T-helper 2 cell treated with Interferon-gamma antibody and Interleukin-4, amounts not matched to agents 100 ng/mL and 5 ng/mL, for 36 hours (primary cell): ENCODE data around the gene WNT7B. TPM values are rescaled to one million over a fixed set of nuclear protein-coding genes. Genes with fewer than 3 reads are reported as not detected.

Source experiments
- intact Hi-C: fragments of 100-400 bp; cut with micrococcal nuclease; formaldehyde crosslinking; loops from one replicate; pipeline ENCODE4 v1.15.1; 2023
- total RNA-seq: library from RNA; stranded (reverse); gene quantifications from 2 replicates; pipeline ENCODE4 v1.2.3, GENCODE V29; 2022

WNT7B gene
- total RNA-seq, 1 donor from 2014 or later: not detected

DNA sequence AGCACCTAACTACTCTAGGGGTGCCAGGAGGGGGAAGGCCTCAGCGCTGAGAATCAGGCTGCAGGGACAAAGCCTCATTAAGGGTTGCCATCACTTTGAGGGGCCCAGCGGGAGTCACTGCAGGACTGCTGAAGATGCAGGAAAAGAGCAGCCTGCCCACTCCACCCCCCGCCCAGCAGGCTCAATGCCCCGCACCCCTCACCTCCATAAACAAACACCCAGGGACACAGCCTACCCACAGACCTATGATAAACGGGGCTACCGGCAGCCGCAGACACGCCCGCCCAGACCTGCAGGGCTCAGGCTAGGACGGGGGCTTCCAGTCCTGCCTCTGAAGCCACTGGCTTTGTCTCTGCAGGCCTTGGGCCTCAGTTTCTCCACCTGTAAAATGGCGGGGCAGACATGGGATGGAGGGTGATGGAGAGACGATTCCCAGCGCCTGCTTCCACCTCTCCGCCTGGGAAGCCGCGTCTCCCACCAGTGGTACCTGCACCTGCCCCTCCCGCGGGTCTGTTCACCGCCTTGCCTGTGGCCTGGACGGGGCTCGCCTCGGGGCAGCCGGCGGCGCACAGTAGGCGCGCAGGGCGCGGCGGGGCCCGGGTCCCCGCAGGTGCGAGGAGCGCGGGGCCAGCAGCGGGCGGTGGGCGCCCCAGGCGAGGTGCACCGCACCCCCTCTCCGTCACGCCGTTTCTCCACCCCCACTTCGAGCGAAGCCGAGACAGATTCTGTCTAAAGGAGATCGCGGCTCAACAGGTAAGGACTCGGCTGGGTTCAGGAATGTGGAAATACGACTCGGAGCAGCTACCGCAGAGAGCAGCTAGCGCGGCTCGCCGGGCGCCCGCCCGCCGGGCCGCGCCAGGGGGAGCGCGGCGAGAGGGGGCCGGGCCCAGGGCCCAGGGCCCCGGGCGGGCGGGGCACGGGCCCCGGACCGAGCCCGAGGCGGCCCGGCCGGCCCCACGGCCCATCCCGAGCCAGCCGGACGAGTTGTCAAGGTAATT is 1.5 kb downstream of the WNT7B start:
- intact Hi-C loops: no loop called here

GRCh38 chr22:45974498-45974897 is 2.5 kb downstream of the WNT7B start:
- intact Hi-C loops: no loop called here

- intact Hi-C loops: no loop called here
These were observed 4.1 kb downstream of the WNT7B start for GRCh38 chr22:45972889-45973253.

- intact Hi-C loops: no loop called here
These were observed 4.7 kb downstream of the WNT7B start for GRCh38 chr22:45972091-45972888.

DNA sequence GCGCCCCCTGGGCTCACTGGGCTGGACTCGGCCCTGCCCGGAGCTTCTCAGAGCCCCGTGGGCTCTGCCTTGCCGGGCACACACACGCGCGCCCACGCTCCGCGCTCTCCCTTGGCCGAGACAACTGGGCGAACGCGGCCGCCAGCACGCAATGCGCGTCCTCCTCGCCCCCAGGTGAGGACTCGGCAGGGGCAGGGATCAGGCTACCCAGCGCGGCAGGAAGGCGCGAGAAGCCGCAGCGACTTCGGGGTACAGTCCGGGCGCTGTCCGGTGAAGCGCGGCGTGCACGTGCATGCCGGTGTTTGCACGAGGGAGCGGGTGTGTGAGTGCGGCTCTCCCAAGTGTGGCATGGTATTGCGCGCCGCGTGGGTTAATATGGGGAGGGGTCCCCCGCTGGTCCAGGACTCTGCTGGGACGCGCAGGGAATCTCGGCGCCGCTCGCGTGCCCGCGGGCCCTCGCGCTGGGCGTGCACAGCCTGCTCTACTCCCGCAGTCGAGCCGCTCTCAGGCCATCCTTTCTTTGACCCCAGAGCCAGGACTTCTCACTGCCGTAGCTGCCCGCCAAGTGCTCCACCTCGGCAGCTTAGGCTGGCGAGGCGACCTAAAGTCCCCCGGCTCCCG is 5.4 kb downstream of the WNT7B start:
- intact Hi-C loops: no loop called here

DNA sequence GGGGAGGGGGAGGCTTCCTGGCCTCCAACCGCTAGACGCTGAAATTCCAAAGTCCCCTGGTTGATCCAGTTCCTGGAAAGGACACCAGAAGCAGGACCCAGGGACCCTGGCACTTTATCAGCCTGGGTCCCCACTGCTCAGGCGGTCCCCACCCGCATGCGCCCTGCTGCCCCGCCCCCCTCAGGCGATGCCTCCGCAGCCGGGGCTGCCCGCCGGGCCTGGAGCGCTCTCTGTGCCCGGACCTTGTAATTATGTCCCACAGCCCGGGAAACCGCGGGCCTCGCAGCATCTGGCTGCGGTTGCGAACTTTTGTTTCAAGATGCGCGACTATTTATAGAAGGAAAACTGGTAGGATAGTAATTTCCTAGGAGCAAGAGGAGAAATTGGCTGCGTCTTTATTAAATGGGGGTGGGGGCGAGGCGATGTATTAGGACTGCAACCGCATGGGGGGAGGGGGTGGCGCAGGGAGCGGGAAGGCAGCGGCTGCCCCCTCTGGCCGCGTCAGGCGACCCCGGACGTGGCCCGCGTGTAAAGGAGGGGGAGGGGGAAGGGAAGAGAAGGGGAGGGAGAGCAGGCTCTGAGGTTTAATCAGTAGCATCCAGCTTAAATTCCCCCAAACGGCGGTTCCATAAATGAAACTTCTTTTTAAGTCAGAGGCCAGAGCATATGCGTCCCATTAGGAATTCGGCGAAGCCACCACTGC is 6.1 kb downstream of the WNT7B start:
- intact Hi-C loops: no loop called here

DNA sequence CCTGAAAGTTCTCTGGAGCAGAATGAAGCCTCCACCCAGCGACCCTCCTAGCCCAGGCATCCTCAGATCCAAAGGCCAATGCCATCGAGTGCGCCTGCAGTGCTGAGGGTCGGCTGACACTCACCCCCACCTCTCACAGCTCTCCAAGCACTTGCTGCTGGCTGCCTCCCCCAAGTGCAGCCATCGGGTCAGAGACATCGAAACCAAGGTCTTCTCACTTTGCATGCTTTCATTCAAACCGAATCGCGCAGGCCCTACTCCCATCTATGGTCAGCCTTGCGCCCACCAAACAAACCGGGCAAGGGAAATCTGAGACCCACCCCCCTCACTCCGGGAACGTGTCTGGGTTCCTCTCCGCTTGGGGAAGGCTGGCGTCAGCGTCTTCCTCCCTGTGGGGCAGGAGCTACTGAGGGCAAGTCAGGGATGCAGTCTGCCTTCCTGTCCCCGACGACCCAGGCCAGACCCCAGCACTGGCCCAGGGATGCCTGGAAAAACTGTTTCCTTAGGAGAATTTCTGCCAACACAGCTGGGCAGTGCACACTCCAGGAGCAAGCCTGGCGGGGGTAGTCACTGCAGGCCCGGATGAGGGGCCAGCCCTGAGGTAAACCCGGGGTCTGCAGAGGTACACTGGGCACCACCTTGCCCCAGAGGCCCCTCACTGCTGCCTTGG is 7.0 kb downstream of the WNT7B start:
- intact Hi-C loops: no loop called here

DNA sequence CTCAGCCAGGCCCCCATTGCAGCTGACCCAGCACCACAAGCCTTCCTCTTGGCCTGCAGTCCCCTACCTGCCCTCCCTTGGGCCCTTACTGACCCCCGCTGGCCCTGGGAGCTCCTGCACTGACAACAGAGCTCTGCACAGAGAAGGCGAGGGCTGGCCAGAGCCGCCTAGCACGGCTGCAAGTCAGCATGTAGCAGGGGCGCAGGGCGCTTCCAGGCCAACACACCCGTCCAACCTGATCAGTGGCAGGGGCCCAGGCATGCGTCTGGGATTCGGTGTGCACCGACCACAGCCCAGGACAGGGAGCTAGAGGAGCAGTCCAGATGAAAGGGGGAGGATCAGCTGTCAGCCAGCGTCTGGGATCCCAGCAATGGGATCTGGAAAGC is 7.6 kb downstream of the WNT7B start:
- intact Hi-C loops: no loop called here

- intact Hi-C loops: no loop called here
These were observed 8.1 kb downstream of the WNT7B start for GRCh38 chr22:45968751-45969413.

DNA sequence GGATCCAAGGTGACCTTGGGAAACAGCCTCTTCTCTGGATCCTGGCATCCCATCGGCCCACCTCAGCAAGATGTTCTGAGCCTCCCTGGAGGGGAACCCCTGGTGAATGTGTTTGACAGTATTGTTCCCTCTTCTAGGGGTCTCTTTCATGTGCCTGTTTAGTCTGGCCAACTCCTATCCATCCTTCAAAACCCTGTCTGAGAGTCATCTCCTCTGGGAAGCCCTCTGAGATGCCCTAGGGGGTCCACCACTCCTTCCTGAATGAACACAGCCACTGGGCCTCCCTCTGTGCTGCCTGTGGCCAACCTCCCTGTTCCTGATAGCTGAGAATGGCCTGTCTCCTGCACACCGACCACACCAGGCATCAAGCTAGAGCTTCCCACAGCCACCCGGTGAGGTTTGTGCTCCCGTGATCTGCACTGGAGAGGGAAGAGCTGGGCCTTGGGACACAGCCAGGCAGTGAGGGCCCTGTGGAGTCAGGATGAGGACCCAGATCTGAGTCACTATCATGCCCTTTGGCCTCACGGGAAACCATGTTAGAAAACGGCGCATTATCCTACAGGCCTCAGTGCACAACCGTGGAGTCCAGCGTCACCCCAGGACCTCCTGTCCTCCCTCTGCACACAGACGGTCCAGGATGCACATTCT is 8.8 kb downstream of the WNT7B start:
- intact Hi-C loops: no loop called here

- intact Hi-C loops: no loop called here
These were observed 10.0 kb downstream of the WNT7B start for GRCh38 chr22:45966895-45967365.

- intact Hi-C loops: no loop called here
These were observed 10.6 kb downstream of the WNT7B start for GRCh38 chr22:45966320-45966894.

DNA sequence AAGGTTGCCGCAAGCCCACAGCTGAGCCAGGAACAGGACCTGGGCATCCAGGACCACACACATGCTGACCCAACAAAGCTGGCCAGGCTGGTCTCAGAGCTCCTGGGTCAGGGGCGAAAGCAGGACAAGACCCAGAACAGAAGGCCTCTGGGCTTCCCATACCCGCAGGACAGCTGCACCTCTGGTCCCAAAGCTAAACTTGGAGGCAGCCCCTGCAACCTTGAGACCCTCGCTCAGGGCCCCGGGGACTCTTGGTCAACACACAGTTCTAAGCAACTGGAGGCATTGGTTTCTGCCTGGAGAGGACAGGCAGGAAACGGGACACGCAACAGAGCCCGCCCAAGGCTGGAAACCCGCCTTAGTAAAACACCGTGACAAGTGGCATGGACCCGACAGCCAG is 11.4 kb downstream of the WNT7B start:
- intact Hi-C loops: no loop called here

- intact Hi-C loops: no loop called here
These were observed 11.9 kb downstream of the WNT7B start for GRCh38 chr22:45964926-45965527.

GRCh38 chr22:45964372-45964771 is 12.6 kb downstream of the WNT7B start:
- intact Hi-C loops: no loop called here

DNA sequence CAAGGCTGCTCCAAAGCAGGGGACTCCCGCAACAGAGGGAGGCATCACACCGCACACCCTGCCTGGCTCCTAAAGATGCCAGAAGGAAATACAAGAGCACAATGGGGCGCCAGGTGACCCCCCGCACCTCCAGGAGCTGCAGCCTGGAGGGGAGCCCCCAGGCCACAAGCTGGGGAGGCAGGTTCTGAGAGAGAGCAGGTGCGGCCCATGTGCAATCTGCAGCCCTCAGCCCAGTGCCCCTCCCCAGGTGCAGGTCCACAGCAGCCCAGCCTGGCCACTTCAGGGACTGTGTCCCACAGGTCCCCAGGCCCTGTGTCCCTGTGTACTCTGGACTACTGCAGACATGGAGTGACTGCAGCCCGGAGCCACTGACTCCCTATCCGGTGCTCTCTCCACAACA is 13.1 kb downstream of the WNT7B start:
- intact Hi-C loops: no loop called here

- intact Hi-C loops: no loop called here
These were observed 14.1 kb downstream of the WNT7B start for GRCh38 chr22:45962756-45963324.

- intact Hi-C loops: no loop called here
These were observed 14.6 kb downstream of the WNT7B start for GRCh38 chr22:45962434-45962718.
